BLaER1 treated with 17β-estradiol and CSF1 and Interleukin-3, amounts not matched to agents 10 nM and 100 nM (cell line): ENCODE measurements around the gene D2HGDH.
"Not testable (repeated sequence)": the region's sequence is repeated elsewhere in the genome, so short reads cannot be mapped to it uniquely, and the experiment has no call there.

Experiments
- H3K27ac ChIP-seq, 11 experiments: shearing (Covaris generic); formaldehyde crosslinking; 2 replicates each; pipeline ENCODE4 v1.8.1; 2022
- H3K27me3 ChIP-seq, 11 experiments: shearing (Covaris generic); formaldehyde crosslinking; 2 replicates each; pipeline ENCODE4 v1.8.1; 2022
- H3K36me3 ChIP-seq, 11 experiments: shearing (Covaris generic); formaldehyde crosslinking; 2 replicates each; pipeline ENCODE4 v1.8.1; 2022
- H3K4me1 ChIP-seq, 10 experiments: shearing (Covaris generic); formaldehyde crosslinking; 2 replicates each; pipeline ENCODE4 v1.8.1; 2022
- H3K4me2 ChIP-seq, 11 experiments: shearing (Covaris generic); formaldehyde crosslinking; 2 replicates each; pipeline ENCODE4 v1.8.1; 2022
- H3K4me3 ChIP-seq, 10 experiments: shearing (Covaris generic); formaldehyde crosslinking; 2 replicates each; pipeline ENCODE4 v1.8.1; 2022
- H3K9ac ChIP-seq, 11 experiments: shearing (Covaris generic); formaldehyde crosslinking; 2 replicates each; pipeline ENCODE4 v1.8.1; 2022
- H3K9me3 ChIP-seq, 11 experiments: shearing (Covaris generic); formaldehyde crosslinking; replicated peaks in 1 of 11; 2 replicates each; pipeline ENCODE4 v1.8.1; 2022
- H4K20me1 ChIP-seq, 11 experiments: shearing (Covaris generic); formaldehyde crosslinking; 2 replicates each; pipeline ENCODE4 v1.8.1; 2022
- Cebpa-rat ChIP-seq, 11 experiments: shearing (Covaris generic); IDR thresholded peaks; 2 replicates each; pipeline ENCODE4 v1.8.1; 2022

D2HGDH gene

GRCh38 chr2:241738040-241738686, 3.7 kb downstream of the D2HGDH start:
- H3K36me3 ChIP-seq: peaks cover 0 to 21% (median 5%) of the 10 kb centered on the region in 11 experiments; a peak in 6 of 22 replicates
- peaks cover 84 to 92% (median 89%) of the 10 kb centered on the region in 10 experiments for H3K4me1 ChIP-seq
- peak overlapping the region; percentile 82 to 99 (median 96) for H3K4me2 ChIP-seq
- H3K9ac ChIP-seq: peak overlapping the region in 5 of 11 experiments; percentile 8 to 62 (median 21); a peak in 7 of 22 replicates
- H3K9me3 ChIP-seq: no peaks in the 10 kb centered on the region
- TF ChIP-seq Cebpa-rat (IDR thresholded peaks at IDR 0.05): no peak
- no peaks in the 10 kb centered on the region for H3K27me3 ChIP-seq
- peaks cover 0 to 52% (median 8%) of the 10 kb centered on the region in 11 experiments; a peak in 9 of 22 replicates for H4K20me1 ChIP-seq
- no peak overlapping the region for H3K4me3 ChIP-seq
- H3K27ac ChIP-seq: peak overlapping the region in 6 of 11 experiments; percentile 19 to 80 (median 76); a peak in 10 of 22 replicates

- Histone ChIP-seq H4K20me1 (peaks cover 0 to 58% (median 8%) of the 10 kb centered on the region in 11 experiments; a peak in 9 of 22 replicates), H3K4me1 (peaks cover 84 to 92% (median 89%) of the 10 kb centered on the region in 10 experiments), H3K27me3 (no peaks in the 10 kb centered on the region), H3K9ac (peak overlapping the region in 9 of 11 experiments; percentile 5 to 66 (median 34); a peak in 10 of 22 replicates), H3K4me2 (peak overlapping the region; percentile 82 to 99 (median 96)), H3K27ac (peak overlapping the region in 10 of 11 experiments; percentile 64 to 85 (median 78); a peak in 18 of 22 replicates), H3K9me3 (no peaks in the 10 kb centered on the region), H3K36me3 (peaks cover 0 to 27% (median 8%) of the 10 kb centered on the region in 11 experiments; a peak in 12 of 22 replicates), H3K4me3 (peak overlapping the region in 1 of 10 experiments; percentile 8; a peak in 1 of 20 replicates)
- TF ChIP-seq Cebpa-rat (IDR thresholded peaks at IDR 0.05): no peak
These were observed 4.7 kb downstream of the D2HGDH start for GRCh38 chr2:241739177-241739576.

- Histone ChIP-seq H4K20me1 (peaks cover 0 to 59% (median 8%) of the 10 kb centered on the region in 11 experiments; a peak in 9 of 22 replicates), H3K27me3 (no peaks in the 10 kb centered on the region), H3K27ac (peak overlapping the region in 10 of 11 experiments; percentile 64 to 85 (median 78); a peak in 18 of 22 replicates), H3K9ac (peak overlapping the region in 9 of 11 experiments; percentile 5 to 66 (median 52); a peak in 12 of 22 replicates), H3K4me1 (peaks cover 89 to 96% (median 93%) of the 10 kb centered on the region in 10 experiments), H3K9me3 (no peaks in the 10 kb centered on the region), H3K4me2 (peak overlapping the region; percentile 82 to 99 (median 96)), H3K4me3 (peak overlapping the region in 1 of 10 experiments; percentile 8; a peak in 2 of 20 replicates), H3K36me3 (peaks cover 2 to 32% (median 9%) of the 10 kb centered on the region in 11 experiments; a peak in 13 of 22 replicates)
- no peak for TF ChIP-seq Cebpa-rat (IDR thresholded peaks at IDR 0.05)
These were observed 5.2 kb downstream of the D2HGDH start for GRCh38 chr2:241739651-241740050.

- peak overlapping the region; percentile 82 to 99 (median 96) for H3K4me2 ChIP-seq
- TF ChIP-seq Cebpa-rat (IDR thresholded peaks at IDR 0.05): peak in 10 of 11 experiments; percentile 52 to 94 (median 88); a peak in 19 of 22 replicates
- H3K4me3 ChIP-seq: peak overlapping the region in 2 of 10 experiments; percentile 42 to 46; a peak in 6 of 20 replicates
- no peaks in the 10 kb centered on the region for H3K9me3 ChIP-seq
- H4K20me1 ChIP-seq: peaks cover 0 to 56% (median 6%) of the 10 kb centered on the region in 11 experiments; a peak in 9 of 22 replicates
- H3K27ac ChIP-seq: peak overlapping the region in 10 of 11 experiments; percentile 64 to 85 (median 78); a peak in 20 of 22 replicates
- H3K9ac ChIP-seq: peak overlapping the region in 10 of 11 experiments; percentile 19 to 68 (median 56); a peak in 16 of 22 replicates
- H3K27me3 ChIP-seq: no peaks in the 10 kb centered on the region
- H3K4me1 ChIP-seq: peaks cover 96 to 100% (median 100%) of the 10 kb centered on the region in 10 experiments
- peaks cover 3 to 40% (median 11%) of the 10 kb centered on the region in 11 experiments; a peak in 14 of 22 replicates for H3K36me3 ChIP-seq
These were observed 6.6 kb downstream of the D2HGDH start for GRCh38 chr2:241741016-241741415.

GRCh38 chr2:241742320-241742939, 8.0 kb downstream of the D2HGDH start:
- H3K9ac ChIP-seq: peak overlapping the region in 8 of 11 experiments; percentile 31 to 68 (median 46); a peak in 14 of 22 replicates
- peak overlapping the region in 1 of 10 experiments; percentile 5; a peak in 1 of 20 replicates for H3K4me3 ChIP-seq
- H3K36me3 ChIP-seq: peaks cover 11 to 50% (median 24%) of the 10 kb centered on the region in 11 experiments; a peak in 19 of 22 replicates
- H4K20me1 ChIP-seq: peaks cover 0 to 55% (median 6%) of the 10 kb centered on the region in 11 experiments; a peak in 9 of 22 replicates
- H3K4me1 ChIP-seq: peaks cover 83 to 96% (median 91%) of the 10 kb centered on the region in 10 experiments
- H3K9me3 ChIP-seq: peaks cover 0 to 12% (median 4%) of the 10 kb centered on the region in 11 experiments; a peak in 7 of 22 replicates
- peak overlapping the region in 9 of 11 experiments; percentile 69 to 85 (median 78); a peak in 19 of 22 replicates for H3K27ac ChIP-seq
- no peaks in the 10 kb centered on the region for H3K27me3 ChIP-seq
- H3K4me2 ChIP-seq: peak overlapping the region; percentile 71 to 99 (median 96)
- no peak for TF ChIP-seq Cebpa-rat (IDR thresholded peaks at IDR 0.05)

- Histone ChIP-seq H3K36me3 (peaks cover 15 to 53% (median 29%) of the 10 kb centered on the region in 11 experiments; a peak in 19 of 22 replicates), H3K9ac (peak overlapping the region in 9 of 11 experiments; percentile 43 to 75 (median 66); a peak in 14 of 22 replicates), H4K20me1 (peaks cover 0 to 49% (median 6%) of the 10 kb centered on the region in 11 experiments; a peak in 9 of 22 replicates), H3K4me2 (peak overlapping the region; percentile 71 to 99 (median 93)), H3K9me3 (peaks cover 0 to 17% (median 4%) of the 10 kb centered on the region in 11 experiments; a peak in 7 of 22 replicates), H3K27ac (peak overlapping the region in 9 of 11 experiments; percentile 69 to 85 (median 78); a peak in 17 of 22 replicates), H3K4me1 (peaks cover 77 to 93% (median 85%) of the 10 kb centered on the region in 10 experiments), H3K4me3 (peak overlapping the region in 2 of 10 experiments; percentile 30 to 31; a peak in 2 of 20 replicates)
- not testable (repeated sequence) for H3K27me3 ChIP-seq
These were observed 8.6 kb downstream of the D2HGDH start for GRCh38 chr2:241743008-241743407.

GRCh38 chr2:241743620-241744019, 9.2 kb downstream of the D2HGDH start:
- peaks cover 15 to 51% (median 25%) of the 10 kb centered on the region in 11 experiments; a peak in 20 of 22 replicates for H3K36me3 ChIP-seq
- H3K4me3 ChIP-seq: peak overlapping the region in 3 of 10 experiments; percentile 12 to 31 (median 30); a peak in 4 of 20 replicates
- no peak for TF ChIP-seq Cebpa-rat (IDR thresholded peaks at IDR 0.05)
- peaks cover 0 to 43% (median under 1%) of the 10 kb centered on the region in 11 experiments; a peak in 9 of 22 replicates for H4K20me1 ChIP-seq
- H3K9me3 ChIP-seq: peaks cover 0 to 17% (median 4%) of the 10 kb centered on the region in 11 experiments; a peak in 7 of 22 replicates
- H3K4me1 ChIP-seq: peaks cover 71 to 87% (median 79%) of the 10 kb centered on the region in 10 experiments
- H3K27me3 ChIP-seq: no peaks in the 10 kb centered on the region
- peak overlapping the region in 9 of 11 experiments; percentile 69 to 85 (median 78); a peak in 18 of 22 replicates for H3K27ac ChIP-seq
- H3K4me2 ChIP-seq: peak overlapping the region; percentile 71 to 99 (median 93)
- peak overlapping the region in 10 of 11 experiments; percentile 36 to 75 (median 66); a peak in 16 of 22 replicates for H3K9ac ChIP-seq
